Airway epithelial cell (primary cell): ENCODE data around the gene KIFBP. TPM values are rescaled to one million over a fixed set of nuclear protein-coding genes. Genes with fewer than 3 reads are reported as not detected.

Experiments used
- total RNA-seq: library from RNA; depleted of rRNA; stranded (reverse); fragments of >200 nt; gene quantifications from 2 replicates; pipeline ENCODE4 v1.2.3, GENCODE V29; 2015

The KIFBP gene, protein sequence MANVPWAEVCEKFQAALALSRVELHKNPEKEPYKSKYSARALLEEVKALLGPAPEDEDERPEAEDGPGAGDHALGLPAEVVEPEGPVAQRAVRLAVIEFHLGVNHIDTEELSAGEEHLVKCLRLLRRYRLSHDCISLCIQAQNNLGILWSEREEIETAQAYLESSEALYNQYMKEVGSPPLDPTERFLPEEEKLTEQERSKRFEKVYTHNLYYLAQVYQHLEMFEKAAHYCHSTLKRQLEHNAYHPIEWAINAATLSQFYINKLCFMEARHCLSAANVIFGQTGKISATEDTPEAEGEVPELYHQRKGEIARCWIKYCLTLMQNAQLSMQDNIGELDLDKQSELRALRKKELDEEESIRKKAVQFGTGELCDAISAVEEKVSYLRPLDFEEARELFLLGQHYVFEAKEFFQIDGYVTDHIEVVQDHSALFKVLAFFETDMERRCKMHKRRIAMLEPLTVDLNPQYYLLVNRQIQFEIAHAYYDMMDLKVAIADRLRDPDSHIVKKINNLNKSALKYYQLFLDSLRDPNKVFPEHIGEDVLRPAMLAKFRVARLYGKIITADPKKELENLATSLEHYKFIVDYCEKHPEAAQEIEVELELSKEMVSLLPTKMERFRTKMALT
- total RNA-seq, result 29.4 and 33.9 TPM in 2 replicates

DNA sequence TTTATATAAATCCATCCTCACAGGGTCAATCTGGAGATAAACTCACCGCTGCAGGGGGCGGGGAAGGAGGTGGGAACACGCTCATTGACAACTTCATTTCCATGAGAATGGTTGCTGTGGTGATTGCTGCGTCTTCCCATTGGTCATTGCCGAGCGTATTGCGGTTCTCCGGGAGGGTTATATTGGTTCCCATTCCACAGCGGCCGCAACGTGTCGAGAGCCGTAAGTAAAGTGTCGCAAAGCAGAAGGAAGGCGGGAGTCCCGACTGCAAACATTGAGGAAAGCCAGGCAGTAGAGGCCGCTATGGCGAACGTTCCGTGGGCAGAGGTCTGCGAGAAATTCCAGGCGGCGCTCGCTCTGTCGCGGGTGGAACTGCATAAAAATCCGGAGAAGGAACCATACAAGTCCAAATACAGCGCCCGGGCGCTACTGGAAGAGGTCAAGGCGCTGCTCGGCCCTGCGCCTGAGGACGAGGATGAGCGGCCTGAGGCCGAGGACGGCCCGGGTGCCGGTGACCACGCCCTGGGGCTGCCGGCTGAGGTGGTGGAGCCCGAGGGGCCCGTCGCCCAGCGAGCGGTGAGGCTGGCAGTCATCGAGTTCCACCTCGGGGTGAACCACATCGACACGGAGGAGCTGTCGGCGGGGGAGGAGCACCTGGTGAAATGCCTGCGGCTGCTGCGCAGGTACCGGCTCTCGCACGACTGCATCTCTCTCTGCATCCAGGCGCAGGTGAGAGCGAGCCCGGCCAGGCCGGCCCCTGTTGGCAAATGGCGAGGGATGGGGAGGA, at the start of gene KIFBP:
TSS of gene KIFBP (plus strand) at position 274 of the 787 bp plus-strand sequence. CDS start at position 304, 30 bp downstream.

DNA sequence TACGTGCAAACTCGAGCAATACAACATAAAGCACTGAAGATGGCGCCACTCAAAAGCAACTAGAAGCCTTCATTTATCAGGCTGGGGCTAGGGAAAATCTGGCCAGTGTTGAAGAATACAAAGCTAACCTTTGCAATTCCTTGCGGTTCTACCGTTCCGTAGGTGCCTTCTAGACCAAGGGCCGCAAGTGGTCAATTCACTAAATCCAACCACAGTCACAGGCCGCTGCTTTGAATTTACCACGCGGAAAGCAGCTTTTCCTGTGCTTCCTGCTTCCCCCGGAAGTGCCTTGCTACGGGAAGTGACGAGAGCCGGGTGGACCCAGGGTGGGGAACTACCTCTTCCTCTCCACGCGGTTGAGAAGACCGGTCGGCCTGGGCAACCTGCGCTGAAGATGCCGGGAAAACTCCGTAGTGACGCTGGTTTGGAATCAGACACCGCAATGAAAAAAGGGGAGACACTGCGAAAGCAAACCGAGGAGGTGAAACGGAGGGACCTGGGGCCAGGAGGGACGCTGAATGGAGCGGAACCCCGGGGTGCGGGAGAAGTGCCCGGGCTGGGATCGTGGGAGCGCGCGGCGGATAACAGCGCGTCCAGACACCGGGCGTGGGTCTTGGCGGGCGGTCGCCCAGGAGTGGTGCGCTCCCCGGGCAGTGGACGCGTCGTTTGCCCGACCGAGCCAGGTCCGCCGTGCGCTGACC, 32.6 kb upstream of the KIFBP start, which contains the start of gene DDX21:
TSS of gene DDX21 (plus strand) at position 339 of the 701 bp plus-strand sequence. CDS start at position 395, 56 bp downstream.

Other genes with a start within 250 kb of the KIFBP start
- gene STOX1, start 161.3 kb upstream of the KIFBP start, total RNA-seq, result 0.14 and 0.42 TPM in 2 replicates
- 28.4 and 33.2 TPM in 2 replicates for gene DDX50, start 87.5 kb upstream of the KIFBP start, total RNA-seq
- gene DDX21, start 32.6 kb upstream of the KIFBP start, total RNA-seq, result 73.2 and 88.6 TPM in 2 replicates
- 1.2 and 1.6 TPM in 2 replicates for gene SRGN, start 99.3 kb downstream of the KIFBP start, total RNA-seq
- gene VPS26A, start 135.4 kb downstream of the KIFBP start, total RNA-seq, result 13.7 and 27.2 TPM in 2 replicates
- 15.8 and 25.6 TPM in 2 replicates for gene SUPV3L1, start 191.4 kb downstream of the KIFBP start, total RNA-seq
- gene HKDC1, start 231.5 kb downstream of the KIFBP start, total RNA-seq, result 0.23 and 0.49 TPM in 2 replicates